HCT116 (cell line): Measurements from ENCODE around the gene EXOC6B.

ENCODE experiments used
- CEBPB ChIP-seq: IDR thresholded peaks from 2 replicates; pipeline ENCODE4 v1.6.1; 2012; ENCODE audit warnings: low read depth
- EZH2 ChIP-seq: fragments of 200-600 bp; sonication (generic); IDR thresholded peaks from 2 replicates; pipeline ENCODE4 v1.6.1; 2017; ENCODE audit warnings: antibody characterized with exemption, mixed run types
- EZH2phosphoT487 ChIP-seq: fragments of 200-600 bp; IDR thresholded peaks from 2 replicates; pipeline ENCODE4 v1.6.1; 2018; ENCODE audit warnings: antibody characterized with exemption, borderline replicate concordance
- FOSL1 ChIP-seq: IDR thresholded peaks from 2 replicates; pipeline ENCODE4 v1.6.1; 2012; ENCODE audit warnings: low read depth
- JUND ChIP-seq: IDR thresholded peaks from 2 replicates; pipeline ENCODE4 v1.6.1; 2012
- POLR2A ChIP-seq: IDR thresholded peaks from 2 replicates; pipeline ENCODE4 v1.7.0; 2011; ENCODE audit warnings: borderline replicate concordance; ENCODE audit not compliant: insufficient read depth, insufficient read length; ENCODE audit errors: extremely low read depth
- POLR2AphosphoS5 ChIP-seq: IDR thresholded peaks from 2 replicates; pipeline ENCODE4 v1.6.1; 2011; ENCODE audit warnings: mild to moderate bottlenecking, low read depth, low read length, moderate library complexity
- RAD21 ChIP-seq: IDR thresholded peaks from 2 replicates; pipeline ENCODE4 v1.6.1; 2012; ENCODE audit warnings: low read depth, mild to moderate bottlenecking
- SIN3A ChIP-seq: IDR thresholded peaks from 2 replicates; pipeline ENCODE4 v1.6.1; 2012; ENCODE audit warnings: low read depth
- ZFX ChIP-seq: fragments of 450-650 bp; IDR thresholded peaks from 2 replicates; pipeline ENCODE4 v1.6.1; 2017
- ZNF274 ChIP-seq: fragments of 200-500 bp; sonication (Bioruptor generic); IDR thresholded peaks from 2 replicates; pipeline ENCODE4 v1.6.1; 2014; ENCODE audit warnings: mild to moderate bottlenecking, low read depth, low read length, inconsistent platforms
- TF ChIP-seq, protein P1 (sequence below), 3 experiments: fragments of 200-600 bp in 1 of 3; sonication (generic) in 1 of 3; IDR thresholded peaks in 2 of 3; conservative IDR thresholded peaks in 1 of 3; 2 replicates each; pipeline ENCODE4 v1.5.1; 2012 to 2017; ENCODE audit warnings: low read depth in 2 of 3, low read length in 2 of 3, antibody characterized with exemption in 1 of 3, borderline replicate concordance in 1 of 3, control low read depth in 1 of 3, mild to moderate bottlenecking in 1 of 3, mixed read lengths in 1 of 3, mixed run types in 1 of 3, moderate library complexity in 1 of 3; ENCODE audit not compliant: insufficient read depth in 1 of 3

DNA sequence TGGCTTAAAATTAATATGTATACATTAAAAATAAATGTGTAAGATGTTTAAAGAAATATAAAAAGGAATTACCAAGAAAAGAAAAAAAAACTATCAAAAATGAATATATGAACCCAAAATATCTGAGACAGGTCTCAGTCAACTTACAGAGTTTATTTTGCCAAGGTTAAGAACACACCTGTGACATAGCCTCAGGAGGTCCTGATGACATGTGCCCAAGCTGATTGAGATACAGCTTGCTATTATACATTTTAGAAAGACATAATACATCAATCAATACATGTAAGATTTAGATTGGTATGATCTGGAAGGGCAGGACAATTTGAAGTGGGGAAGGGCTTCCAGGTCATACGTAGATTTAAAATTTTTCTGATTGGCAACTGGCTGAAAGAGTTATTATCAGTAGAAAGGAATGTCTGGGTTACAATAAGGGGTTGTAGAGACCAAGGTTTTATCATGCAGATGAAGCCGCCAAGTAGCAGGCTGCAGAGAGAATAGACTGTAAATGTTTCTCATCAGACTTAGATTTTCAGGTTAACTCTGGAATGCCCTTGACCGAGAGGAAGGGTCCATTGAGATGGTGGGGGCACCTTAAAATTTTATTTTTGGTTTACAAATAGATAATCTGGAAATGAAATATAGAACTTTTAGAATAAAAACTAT lies 74.7 kb downstream of the EXOC6B start:
- TF ChIP-seq, protein P1, sequence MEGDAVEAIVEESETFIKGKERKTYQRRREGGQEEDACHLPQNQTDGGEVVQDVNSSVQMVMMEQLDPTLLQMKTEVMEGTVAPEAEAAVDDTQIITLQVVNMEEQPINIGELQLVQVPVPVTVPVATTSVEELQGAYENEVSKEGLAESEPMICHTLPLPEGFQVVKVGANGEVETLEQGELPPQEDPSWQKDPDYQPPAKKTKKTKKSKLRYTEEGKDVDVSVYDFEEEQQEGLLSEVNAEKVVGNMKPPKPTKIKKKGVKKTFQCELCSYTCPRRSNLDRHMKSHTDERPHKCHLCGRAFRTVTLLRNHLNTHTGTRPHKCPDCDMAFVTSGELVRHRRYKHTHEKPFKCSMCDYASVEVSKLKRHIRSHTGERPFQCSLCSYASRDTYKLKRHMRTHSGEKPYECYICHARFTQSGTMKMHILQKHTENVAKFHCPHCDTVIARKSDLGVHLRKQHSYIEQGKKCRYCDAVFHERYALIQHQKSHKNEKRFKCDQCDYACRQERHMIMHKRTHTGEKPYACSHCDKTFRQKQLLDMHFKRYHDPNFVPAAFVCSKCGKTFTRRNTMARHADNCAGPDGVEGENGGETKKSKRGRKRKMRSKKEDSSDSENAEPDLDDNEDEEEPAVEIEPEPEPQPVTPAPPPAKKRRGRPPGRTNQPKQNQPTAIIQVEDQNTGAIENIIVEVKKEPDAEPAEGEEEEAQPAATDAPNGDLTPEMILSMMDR (IDR thresholded peaks at IDR 0.05 in 2 of 3, conservative IDR thresholded peaks at IDR 0.05 in 1 of 3; ENCODE audit: borderline replicate concordance in 1 of 3, insufficient read depth in 1 of 3, low read depth in 2 of 3, low read length in 2 of 3): no peak
- no peak for TF ChIP-seq CEBPB
- no peak for TF ChIP-seq POLR2A
- TF ChIP-seq FOSL1: no peak
- no peak for TF ChIP-seq RAD21
- no peak for TF ChIP-seq JUND
- TF ChIP-seq POLR2AphosphoS5: no peak
- no peak for TF ChIP-seq SIN3A
- TF ChIP-seq EZH2: no peak
- TF ChIP-seq EZH2phosphoT487: no peak
- no peak for TF ChIP-seq ZFX
- no peak for TF ChIP-seq ZNF274
